BJ (cell line): ENCODE measurements around the gene WHRN. TPM values are rescaled to one million over a fixed set of nuclear protein-coding genes. Genes with fewer than 3 reads are reported as not detected.

ENCODE experiments used
- CTCF ChIA-PET: fragments of 350-600 bp; formaldehyde crosslinking; extraction: SDS; loops from one replicate; lab custom pipeline; 2021; ENCODE audit warnings: antibody characterized with exemption, inconsistent platforms; lab: Yijun Ruan, JAX
- POLR2A ChIA-PET: fragments of 300-600 bp; sonication (Branson Sonifier 250); formaldehyde crosslinking; extraction: SDS; loops from one replicate; lab custom pipeline; 2021; ENCODE audit warnings: antibody characterized with exemption; lab: Charles Lee
- DNase-seq: peaks from one replicate; pipeline ENCODE4 v3.0.0-alpha.2; 2011; ENCODE audit warnings: low read depth
- H3K27me3 ChIP-seq: 2 replicates; pipeline ENCODE4 v1.6.0; 2011; ENCODE audit warnings: low read length; ENCODE audit not compliant: control insufficient read depth, insufficient read depth
- H3K36me3 ChIP-seq: 2 replicates; pipeline ENCODE4 v1.5.1; 2011; ENCODE audit warnings: low read length; ENCODE audit not compliant: control insufficient read depth, insufficient read depth
- H3K4me3 ChIP-seq: 2 replicates; pipeline ENCODE4 v1.5.1; 2011; ENCODE audit warnings: low read depth, mild to moderate bottlenecking, control low read depth, low read length
- polyA plus RNA-seq: library from polyadenylated mRNA; depleted of rRNA; stranded (reverse); fragments of >200 nt; gene quantifications from 2 replicates; pipeline ENCODE4 v1.2.3, GENCODE V29; 2011
- TF ChIP-seq, protein P1 (sequence below): IDR thresholded peaks from 2 replicates; pipeline ENCODE4 v1.5.1; 2011; ENCODE audit warnings: low read depth, mild to moderate bottlenecking, control low read depth, inconsistent platforms, low read length, moderate library complexity; ENCODE audit not compliant: insufficient read depth

WHRN gene
- polyA plus RNA-seq, 1 experiment = 1.5 TPM

DNA sequence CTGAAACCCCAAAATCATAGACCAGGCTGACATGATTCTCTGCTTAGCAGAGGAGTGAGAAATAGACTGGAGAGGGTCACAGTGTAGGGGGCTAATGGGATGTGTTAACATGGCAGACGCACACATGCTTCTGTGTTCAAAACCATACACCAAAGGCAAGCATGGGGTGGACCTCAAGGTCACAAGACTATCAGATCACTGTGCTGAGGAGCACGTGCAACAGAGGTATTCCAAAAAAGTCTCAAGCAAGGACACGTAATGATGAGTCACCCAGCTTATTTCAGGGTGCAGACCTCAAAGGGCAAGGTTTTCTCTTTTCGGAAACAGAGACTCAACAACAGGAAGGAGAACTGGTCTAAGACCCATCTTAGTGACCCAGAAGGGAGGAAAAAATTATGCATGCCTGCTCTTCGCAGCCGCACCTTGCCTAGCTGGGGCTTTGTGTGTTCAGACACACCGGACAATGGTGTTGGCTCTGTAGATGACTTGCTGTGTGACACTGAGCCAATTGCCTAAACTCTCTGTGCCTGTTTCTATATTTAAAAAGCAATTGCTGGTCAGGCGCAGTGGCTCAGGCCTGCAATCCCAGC lies 20.3 kb downstream of the WHRN start:
- ChIA-PET POLR2A (no interaction called here), CTCF (interaction anchor here (1.0 to 2.2 kb wide), 5 partner anchors 9 to 168 kb away, joined by 3 to 26 read pairs (median 3); no protein-coding TSS in a partner anchor)
- H3K27me3 ChIP-seq = no peaks in the 10 kb centered on the region; the same call in 1 of the 2 replicates
- no peak overlapping the region for H3K4me3 ChIP-seq
- TF ChIP-seq, protein P1, sequence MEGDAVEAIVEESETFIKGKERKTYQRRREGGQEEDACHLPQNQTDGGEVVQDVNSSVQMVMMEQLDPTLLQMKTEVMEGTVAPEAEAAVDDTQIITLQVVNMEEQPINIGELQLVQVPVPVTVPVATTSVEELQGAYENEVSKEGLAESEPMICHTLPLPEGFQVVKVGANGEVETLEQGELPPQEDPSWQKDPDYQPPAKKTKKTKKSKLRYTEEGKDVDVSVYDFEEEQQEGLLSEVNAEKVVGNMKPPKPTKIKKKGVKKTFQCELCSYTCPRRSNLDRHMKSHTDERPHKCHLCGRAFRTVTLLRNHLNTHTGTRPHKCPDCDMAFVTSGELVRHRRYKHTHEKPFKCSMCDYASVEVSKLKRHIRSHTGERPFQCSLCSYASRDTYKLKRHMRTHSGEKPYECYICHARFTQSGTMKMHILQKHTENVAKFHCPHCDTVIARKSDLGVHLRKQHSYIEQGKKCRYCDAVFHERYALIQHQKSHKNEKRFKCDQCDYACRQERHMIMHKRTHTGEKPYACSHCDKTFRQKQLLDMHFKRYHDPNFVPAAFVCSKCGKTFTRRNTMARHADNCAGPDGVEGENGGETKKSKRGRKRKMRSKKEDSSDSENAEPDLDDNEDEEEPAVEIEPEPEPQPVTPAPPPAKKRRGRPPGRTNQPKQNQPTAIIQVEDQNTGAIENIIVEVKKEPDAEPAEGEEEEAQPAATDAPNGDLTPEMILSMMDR = no peak
- no peaks in the 10 kb centered on the region for H3K36me3 ChIP-seq
- no peak for DNase-seq

DNA sequence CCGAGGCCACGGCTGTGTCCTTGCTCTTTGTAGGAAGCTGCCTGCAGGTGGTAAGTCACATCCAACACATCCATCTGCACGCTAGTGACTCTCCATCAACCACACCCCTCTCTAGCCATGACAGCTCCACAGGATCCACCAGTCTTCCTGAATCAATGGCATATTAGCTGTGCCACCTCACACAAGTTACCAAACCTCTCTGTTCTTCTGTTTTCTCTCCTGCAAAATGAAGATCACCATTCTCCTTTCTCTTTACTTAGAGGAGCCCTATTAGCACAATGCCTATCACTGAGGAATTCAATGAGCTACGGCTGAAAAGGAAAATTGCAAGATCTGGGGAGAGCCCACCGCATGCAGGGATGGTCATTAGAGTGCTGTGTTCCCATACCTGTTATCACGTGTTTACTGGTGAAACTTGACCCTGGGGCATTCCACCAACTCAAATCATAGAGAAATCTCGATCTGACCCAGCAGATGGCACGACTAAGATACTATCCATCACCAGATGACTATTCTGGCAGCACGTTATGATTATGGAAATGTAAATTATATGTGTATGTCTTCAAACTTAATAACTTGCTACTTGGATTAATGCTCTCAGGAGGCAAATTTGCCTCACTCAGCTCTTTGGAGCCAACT lies 20.9 kb downstream of the WHRN start:
- ChIA-PET POLR2A (no interaction called here), CTCF (interaction anchor here (1.2 to 2.2 kb wide), 5 partner anchors 79 to 178 kb away, joined by 4 to 26 read pairs (median 4); no protein-coding TSS in a partner anchor)
- no peaks in the 10 kb centered on the region for H3K36me3 ChIP-seq
- TF ChIP-seq, protein P1 = no peak
- no peaks in the 10 kb centered on the region; the same call in 1 of the 2 replicates for H3K27me3 ChIP-seq
- DNase-seq = no peak
- no peak overlapping the region for H3K4me3 ChIP-seq

DNA sequence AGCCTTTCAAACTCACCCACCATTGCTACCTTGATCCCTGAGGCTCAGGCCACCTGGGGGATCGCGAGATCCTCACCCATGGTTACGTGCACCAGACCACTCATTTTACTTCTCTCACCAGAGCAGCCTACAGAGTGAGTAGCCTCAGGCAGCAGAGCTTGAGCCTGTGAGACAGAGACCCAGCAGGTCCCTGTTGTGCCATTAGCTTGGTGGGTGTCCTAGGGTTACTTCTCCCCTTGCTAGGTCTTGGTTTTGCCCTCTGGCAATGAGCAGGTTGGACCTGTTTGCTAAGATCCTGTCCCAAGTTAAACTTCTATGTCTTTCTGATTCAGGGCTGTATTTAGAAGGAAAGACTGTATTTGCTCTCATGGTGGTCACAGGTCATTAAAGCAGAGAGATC lies 21.8 kb downstream of the WHRN start:
- CTCF ChIA-PET = interaction anchor here (1.0 to 1.8 kb wide), 5 partner anchors 19 to 179 kb away, joined by 3 to 5 read pairs (median 4); no protein-coding TSS in a partner anchor
- POLR2A ChIA-PET = no interaction called here

DNA sequence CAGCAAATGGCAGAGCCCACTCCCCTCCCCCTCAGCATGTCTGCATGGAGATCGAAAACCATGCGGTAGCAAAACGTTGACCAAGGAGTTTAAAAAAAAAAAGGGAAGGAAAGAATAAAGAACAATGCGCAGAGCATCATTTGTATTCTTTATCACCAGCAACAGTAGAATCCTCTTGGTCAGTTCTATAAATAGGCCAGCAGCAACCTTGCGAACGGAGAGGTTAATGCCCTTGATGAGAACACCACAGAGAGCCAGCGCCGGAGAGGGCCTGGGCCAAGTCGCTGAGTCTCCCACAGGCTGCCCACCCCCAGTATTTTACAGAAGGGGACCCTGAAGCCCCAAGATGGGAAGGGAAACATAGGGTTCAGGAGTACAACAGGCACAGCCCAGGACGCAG lies 22.7 kb downstream of the WHRN start:
- no peak for DNase-seq
- TF ChIP-seq, protein P1 = no peak
- H3K4me3 ChIP-seq = no peak overlapping the region
- POLR2A ChIA-PET = no interaction called here
- CTCF ChIA-PET = interaction anchor here (1.0 to 1.6 kb wide), 2 partner anchors 20 to 179 kb away, joined by 3 to 4 read pairs; no protein-coding TSS in a partner anchor
- no peaks in the 10 kb centered on the region for H3K36me3 ChIP-seq
- no peaks in the 10 kb centered on the region; the same call in 1 of the 2 replicates for H3K27me3 ChIP-seq

More for the DNA sequence above, 21.8 kb downstream of the WHRN start:
- no peak overlapping the region for H3K4me3 ChIP-seq
- no peak for DNase-seq
- no peaks in the 10 kb centered on the region; the same call in 1 of the 2 replicates for H3K27me3 ChIP-seq
- H3K36me3 ChIP-seq = no peaks in the 10 kb centered on the region
- TF ChIP-seq, protein P1 = no peak

DNA sequence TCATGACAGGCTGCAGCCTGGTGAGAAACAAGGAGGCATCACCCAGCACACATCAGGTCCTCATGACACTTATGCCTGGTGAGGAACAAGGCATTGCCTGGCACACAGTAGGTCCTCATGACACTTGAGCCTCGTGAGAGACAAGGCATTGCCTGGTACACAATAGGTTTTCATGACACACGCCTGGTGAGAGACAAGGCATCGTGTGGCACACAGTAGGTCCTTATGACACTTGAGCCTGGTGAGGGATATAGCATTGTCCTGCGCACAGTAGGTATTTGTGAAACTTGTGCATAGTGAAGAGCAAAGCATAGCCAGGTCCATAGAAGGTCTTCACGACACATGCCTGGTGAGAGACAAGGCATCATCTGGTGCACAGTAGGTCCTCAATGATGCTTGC lies 23.5 kb downstream of the WHRN start:
- TF ChIP-seq, protein P1 = no peak
- H3K27me3 ChIP-seq = no peaks in the 10 kb centered on the region; the same call in 1 of the 2 replicates
- DNase-seq = no peak
- no peaks in the 10 kb centered on the region for H3K36me3 ChIP-seq
- CTCF ChIA-PET = no interaction called here
- POLR2A ChIA-PET = no interaction called here
- H3K4me3 ChIP-seq = no peak overlapping the region
